H9 (cell line): ENCODE measurements around the gene EPHA8. TPM values are rescaled to one million over a fixed set of nuclear protein-coding genes. Genes with fewer than 3 reads are reported as not detected.

Experiments
- DNase-seq: peaks from one replicate; pipeline ENCODE4 v3.0.0-alpha.2; 2017
- H2AFZ ChIP-seq: one replicate; pipeline ENCODE4 v1.6.1; 2013; ENCODE audit warnings: mild to moderate bottlenecking, low read length, control low read depth, moderate library complexity
- H2AK5ac ChIP-seq: 2 replicates; pipeline ENCODE4 v1.6.1; 2013; ENCODE audit warnings: low read length, control low read depth, mixed read lengths; ENCODE audit not compliant: insufficient read length
- H2BK120ac ChIP-seq: one replicate; pipeline ENCODE4 v1.6.1; 2013; ENCODE audit warnings: low read depth, mild to moderate bottlenecking, low read length, control low read depth, inconsistent platforms; ENCODE audit not compliant: poor library complexity, severe bottlenecking
- H2BK12ac ChIP-seq: 2 replicates; pipeline ENCODE4 v1.6.1; 2013; ENCODE audit warnings: low read length, control low read depth, mixed read lengths, low read depth; ENCODE audit not compliant: insufficient read length
- H2BK15ac ChIP-seq: 2 replicates; pipeline ENCODE4 v1.6.1; 2013; ENCODE audit warnings: low read depth, low read length, control low read depth
- H2BK20ac ChIP-seq: one replicate; pipeline ENCODE4 v1.6.1; 2013; ENCODE audit warnings: low read depth, mild to moderate bottlenecking, low read length, control low read depth, inconsistent platforms; ENCODE audit not compliant: poor library complexity, severe bottlenecking
- H2BK5ac ChIP-seq: 2 replicates; pipeline ENCODE4 v1.6.1; 2013; ENCODE audit warnings: low read length, control low read depth, mixed read lengths; ENCODE audit not compliant: insufficient read length
- H3K14ac ChIP-seq: 2 replicates; pipeline ENCODE4 v1.6.1; 2013; ENCODE audit warnings: low read length, control low read depth; ENCODE audit not compliant: insufficient read depth
- H3K18ac ChIP-seq: 2 replicates; pipeline ENCODE4 v1.6.1; 2013; ENCODE audit warnings: low read depth, mild to moderate bottlenecking, mixed read lengths, low read length, control low read depth; ENCODE audit not compliant: insufficient read length
- H3K23ac ChIP-seq: 2 replicates; pipeline ENCODE4 v1.6.1; 2013; ENCODE audit warnings: low read length, control low read depth, mixed read lengths, low read depth; ENCODE audit not compliant: insufficient read length
- H3K23me2 ChIP-seq: 2 replicates; pipeline ENCODE4 v1.6.1; 2013; ENCODE audit warnings: low read depth, mild to moderate bottlenecking, mixed read lengths, low read length, control low read depth; ENCODE audit not compliant: insufficient read length, poor library complexity, severe bottlenecking
- H3K27ac ChIP-seq: 2 replicates; pipeline ENCODE4 v1.5.1; 2013; ENCODE audit warnings: low read length, control low read depth, mixed read lengths, low read depth; ENCODE audit not compliant: insufficient read length
- H3K27me3 ChIP-seq: 2 replicates; pipeline ENCODE4 v1.6.1; 2013; ENCODE audit warnings: low read length, control low read depth, inconsistent platforms; ENCODE audit not compliant: insufficient read depth
- H3K4ac ChIP-seq: 2 replicates; pipeline ENCODE4 v1.6.1; 2013; ENCODE audit warnings: low read depth, mild to moderate bottlenecking, control low read depth, inconsistent platforms, low read length, moderate library complexity
- H3K4me1 ChIP-seq: 2 replicates; pipeline ENCODE4 v1.6.1; 2013; ENCODE audit warnings: low read length, control low read depth, inconsistent platforms; ENCODE audit not compliant: insufficient read depth
- H3K4me2 ChIP-seq: 2 replicates; pipeline ENCODE4 v1.6.1; 2013; ENCODE audit warnings: low read length, control low read depth, mixed read lengths; ENCODE audit not compliant: insufficient read length, insufficient read depth
- H3K56ac ChIP-seq: 2 replicates; pipeline ENCODE4 v1.6.1; 2013; ENCODE audit warnings: low read depth, mild to moderate bottlenecking, mixed read lengths, low read length, control low read depth; ENCODE audit not compliant: insufficient read length
- H3K79me1 ChIP-seq: 2 replicates; pipeline ENCODE4 v1.6.1; 2013; ENCODE audit warnings: low read depth, mild to moderate bottlenecking, moderate library complexity, low read length, control low read depth, inconsistent platforms; ENCODE audit not compliant: insufficient read depth, poor library complexity, severe bottlenecking
- H3K79me2 ChIP-seq: 2 replicates; pipeline ENCODE4 v1.6.1; 2013; ENCODE audit warnings: low read length, control low read depth, inconsistent platforms; ENCODE audit not compliant: insufficient read depth
- H3K9ac ChIP-seq: 2 replicates; pipeline ENCODE4 v1.6.1; 2013; ENCODE audit warnings: low read length, control low read depth, mixed read lengths; ENCODE audit not compliant: insufficient read length; ENCODE audit errors: extremely low read depth
- H3K9me3 ChIP-seq: one replicate; pipeline ENCODE4 v1.6.1; 2013; ENCODE audit warnings: low read depth, low read length, inconsistent platforms; ENCODE audit not compliant: control insufficient read depth
- H3T11ph ChIP-seq: one replicate; pipeline ENCODE4 v1.6.1; 2013; ENCODE audit warnings: mild to moderate bottlenecking, low read length, control low read depth, inconsistent platforms
- H4K20me1 ChIP-seq: one replicate; pipeline ENCODE4 v1.6.1; 2013; ENCODE audit not compliant: control insufficient read depth, insufficient read length, insufficient read depth
- H4K5ac ChIP-seq: 2 replicates; pipeline ENCODE4 v1.6.1; 2013; ENCODE audit warnings: low read depth, mild to moderate bottlenecking, mixed read lengths, low read length, control low read depth; ENCODE audit not compliant: insufficient read length
- H4K8ac ChIP-seq: replicated peaks from 2 replicates; pipeline ENCODE4 v1.6.1; 2013; ENCODE audit warnings: low read length, control low read depth, mixed read lengths, low read depth; ENCODE audit not compliant: insufficient read length
- H4K91ac ChIP-seq: 2 replicates; pipeline ENCODE4 v1.6.1; 2013; ENCODE audit warnings: low read depth, mild to moderate bottlenecking, moderate library complexity, mixed read lengths, low read length, control low read depth; ENCODE audit not compliant: insufficient read length
- H3K27ac Mint-ChIP-seq, 3 experiments: 2 replicates in 2 of 3; 3 replicates in 1 of 3; pipeline ENCODE4 v1.8.0; 2020 to 2021; ENCODE audit warnings: mixed read lengths in 3 of 3, mild to moderate bottlenecking in 1 of 3, moderate library complexity in 1 of 3
- H3K27me3 Mint-ChIP-seq: 2 replicates; pipeline ENCODE4 v1.8.0; 2021; ENCODE audit warnings: low read depth, mild to moderate bottlenecking, moderate library complexity, mixed read lengths
- H3K36me3 Mint-ChIP-seq, 3 experiments: 2 replicates in 2 of 3; 3 replicates in 1 of 3; pipeline ENCODE4 v1.8.0; 2020 to 2021; ENCODE audit warnings: low read depth in 3 of 3, mixed read lengths in 3 of 3; ENCODE audit not compliant: insufficient read depth in 1 of 3
- H3K4me1 Mint-ChIP-seq, 2 experiments: 2 replicates each; pipeline ENCODE4 v1.8.0; 2020; ENCODE audit warnings: mixed read lengths in 2 of 2
- H3K4me3 Mint-ChIP-seq, 2 experiments: 2 replicates in 1 of 2; 3 replicates in 1 of 2; pipeline ENCODE4 v1.8.0; 2020 to 2021; ENCODE audit warnings: mild to moderate bottlenecking in 2 of 2, mixed read lengths in 2 of 2, moderate library complexity in 1 of 2
- H3K9me3 Mint-ChIP-seq, 2 experiments: 2 replicates in 1 of 2; 3 replicates in 1 of 2; pipeline ENCODE4 v1.8.0; 2020; ENCODE audit warnings: mild to moderate bottlenecking in 2 of 2, mixed read lengths in 2 of 2, moderate library complexity in 1 of 2
- WGBS: extraction: QIAGEN DNeasy Blood & Tissue Kit; methylation state at CpG from one replicate; pipeline ENCODE4 v1.1.7; 2013; ENCODE audit warnings: missing lambda C conversion rate, low lambda C conversion rate, mixed read lengths; ENCODE audit not compliant: insufficient read length; ENCODE audit errors: extremely low coverage; 5-methylcytosine and 5-hydroxymethylcytosine counted together
- total RNA-seq: library from RNA; stranded (reverse); gene quantifications from 2 replicates; pipeline ENCODE4 v1.2.1, GENCODE V29; 2021
- TF ChIP-seq, protein P1 (sequence below): fragments of 200-600 bp; sonication (generic); conservative IDR thresholded peaks from 3 replicates; pipeline ENCODE4 v1.8.0; 2021; ENCODE audit warnings: antibody characterized with exemption, mild to moderate bottlenecking

The EPHA8 gene
- total RNA-seq, 1 experiment from 2014 or later = 3.4 TPM

DNA sequence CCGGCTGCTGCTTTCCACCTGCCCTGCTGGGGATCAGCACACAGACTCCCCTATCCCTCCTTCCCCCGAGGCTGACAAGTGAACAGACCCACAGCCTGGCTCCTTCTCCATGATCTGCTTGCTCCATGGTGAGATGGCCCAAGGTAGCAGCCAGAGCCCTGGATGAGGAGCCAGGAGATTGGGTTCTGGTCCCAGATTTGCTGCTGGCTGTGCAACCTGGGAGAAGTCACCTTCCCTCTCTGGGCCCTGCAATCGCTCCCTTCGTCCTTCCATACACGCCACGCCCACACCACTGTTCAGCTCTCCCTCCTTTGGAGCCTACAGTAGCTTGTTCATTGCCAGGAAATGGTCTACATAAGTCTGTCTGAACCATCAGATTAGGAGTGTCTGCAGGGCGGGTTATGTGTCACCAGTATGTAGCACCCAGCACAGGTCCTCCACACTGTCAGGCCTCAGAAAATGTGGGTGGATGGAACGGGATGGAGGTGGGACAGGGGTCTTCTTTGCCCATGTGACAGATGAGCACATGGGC is 9.2 kb upstream of the EPHA8 start:
- no peak overlapping the region for H3K23ac ChIP-seq
- no peak overlapping the region; the same call in 1 of the 2 replicates for H3K14ac ChIP-seq
- H3K23me2 ChIP-seq = no peaks in the 10 kb centered on the region
- H3K27me3 ChIP-seq = no peaks in the 10 kb centered on the region
- no peak overlapping the region for H3K4ac ChIP-seq
- no peak overlapping the region for H3T11ph ChIP-seq
- no peak overlapping the region for H4K8ac ChIP-seq
- no peak overlapping the region for H3K27ac ChIP-seq
- no peak for DNase-seq
- H3K4me1 ChIP-seq = peaks cover 10% of the 10 kb centered on the region; the same call in 1 of the 2 replicates
- H3K27ac Mint-ChIP-seq = no peak overlapping the region
- no peaks in the 10 kb centered on the region; a peak in 2 of 7 replicates for H3K36me3 Mint-ChIP-seq
- peaks cover 45 to 58% of the 10 kb centered on the region in 2 experiments for H3K4me1 Mint-ChIP-seq
- H3K9me3 Mint-ChIP-seq = no peaks in the 10 kb centered on the region; a peak in 2 of 5 replicates
- no peak overlapping the region for H2BK15ac ChIP-seq
- H2AFZ ChIP-seq = no peak overlapping the region
- no peak overlapping the region for H3K18ac ChIP-seq
- H2BK12ac ChIP-seq = no peak overlapping the region
- no peak overlapping the region for H2BK5ac ChIP-seq
- H3K27me3 Mint-ChIP-seq = peaks cover 11% of the 10 kb centered on the region
- H3K56ac ChIP-seq = no peak overlapping the region
- H2BK120ac ChIP-seq = no peak overlapping the region
- whole genome bisulfite sequencing = no CpG with 5 or more reads among the region's 8 CpGs
- H4K20me1 ChIP-seq = peaks cover 2% of the 10 kb centered on the region
- H3K4me2 ChIP-seq = no peak overlapping the region
- H2BK20ac ChIP-seq = no peak overlapping the region
- H2AK5ac ChIP-seq = no peak overlapping the region
- H3K79me1 ChIP-seq = no peaks in the 10 kb centered on the region
- no peak overlapping the region for H3K9ac ChIP-seq
- H3K4me3 Mint-ChIP-seq = no peak overlapping the region
- H4K5ac ChIP-seq = no peak overlapping the region
- H3K9me3 ChIP-seq = no peaks in the 10 kb centered on the region
- H3K79me2 ChIP-seq = no peaks in the 10 kb centered on the region
- no peak overlapping the region for H4K91ac ChIP-seq
- TF ChIP-seq, protein P1, sequence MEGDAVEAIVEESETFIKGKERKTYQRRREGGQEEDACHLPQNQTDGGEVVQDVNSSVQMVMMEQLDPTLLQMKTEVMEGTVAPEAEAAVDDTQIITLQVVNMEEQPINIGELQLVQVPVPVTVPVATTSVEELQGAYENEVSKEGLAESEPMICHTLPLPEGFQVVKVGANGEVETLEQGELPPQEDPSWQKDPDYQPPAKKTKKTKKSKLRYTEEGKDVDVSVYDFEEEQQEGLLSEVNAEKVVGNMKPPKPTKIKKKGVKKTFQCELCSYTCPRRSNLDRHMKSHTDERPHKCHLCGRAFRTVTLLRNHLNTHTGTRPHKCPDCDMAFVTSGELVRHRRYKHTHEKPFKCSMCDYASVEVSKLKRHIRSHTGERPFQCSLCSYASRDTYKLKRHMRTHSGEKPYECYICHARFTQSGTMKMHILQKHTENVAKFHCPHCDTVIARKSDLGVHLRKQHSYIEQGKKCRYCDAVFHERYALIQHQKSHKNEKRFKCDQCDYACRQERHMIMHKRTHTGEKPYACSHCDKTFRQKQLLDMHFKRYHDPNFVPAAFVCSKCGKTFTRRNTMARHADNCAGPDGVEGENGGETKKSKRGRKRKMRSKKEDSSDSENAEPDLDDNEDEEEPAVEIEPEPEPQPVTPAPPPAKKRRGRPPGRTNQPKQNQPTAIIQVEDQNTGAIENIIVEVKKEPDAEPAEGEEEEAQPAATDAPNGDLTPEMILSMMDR = no peak
